A549 treated with AZD2906 at 1 μM for 4 hours (cell line): ENCODE data around the gene OXLD1. TPM values are rescaled to one million over a fixed set of nuclear protein-coding genes. Genes with fewer than 3 reads are reported as not detected.

ENCODE experiments used
- total RNA-seq: library from RNA; stranded (reverse); fragments of 200-300 nt; extraction: Qiagen RNA extraction; gene quantifications from 5 replicates; pipeline ENCODE4 v1.2.3, GENCODE V29; 2022

OXLD1 gene
- total RNA-seq: 31.9 to 66.1 TPM (median 60.6 TPM) in 5 replicates

DNA sequence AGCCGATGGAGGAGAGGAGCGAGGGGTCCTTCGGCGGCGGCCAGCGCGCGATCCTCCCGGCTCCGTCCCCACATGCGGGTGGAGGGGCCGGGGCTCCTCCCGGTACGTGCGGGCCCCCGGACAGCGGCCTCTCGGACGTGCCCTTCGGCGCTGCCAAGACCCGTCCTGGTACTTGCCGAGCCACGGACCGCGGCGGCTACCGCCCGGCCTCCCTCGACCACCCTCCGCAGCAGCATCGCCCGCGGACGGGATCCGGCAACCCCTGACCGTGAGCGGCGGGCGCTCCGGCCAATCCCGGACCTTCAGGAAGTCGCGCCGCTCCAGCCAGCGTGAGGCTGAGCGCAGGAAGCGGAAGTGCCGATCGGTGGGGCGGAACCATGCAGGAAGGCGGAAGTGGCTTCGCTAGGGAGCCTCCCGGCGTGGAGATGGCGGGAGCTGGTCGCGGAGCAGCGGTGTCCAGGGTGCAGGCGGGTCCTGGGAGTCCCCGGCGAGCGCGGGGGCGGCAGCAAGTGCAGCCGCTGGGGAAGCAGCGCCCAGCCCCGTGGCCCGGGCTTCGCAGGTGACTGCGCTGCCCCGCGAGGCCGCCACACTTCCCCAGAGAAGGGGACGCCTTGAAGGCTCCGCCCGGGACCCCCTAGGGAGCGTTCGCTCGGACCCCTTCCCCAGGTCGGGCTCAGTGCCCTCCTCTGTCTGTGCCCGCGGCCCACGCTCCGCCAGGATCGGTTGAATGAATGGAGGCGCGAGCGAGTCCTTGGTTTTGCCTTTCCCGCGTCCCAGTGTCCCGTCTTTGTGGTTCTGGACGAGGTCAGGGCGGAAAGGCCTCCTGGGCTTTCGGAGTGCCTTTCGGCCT, at the start of gene OXLD1, which contains the start of gene CCDC137:
OXLD1 (minus strand) TSS at position 264 of the 850 bp plus-strand sequence; CDS start at position 236, 28 bp downstream.
CCDC137 (plus strand) TSS at position 396 of the 850 bp plus-strand sequence; CDS start at position 426, 30 bp downstream.

GRCh38 chr17:81711814-81712467, 45.5 kb upstream of the OXLD1 start, which contains the start of gene SLC25A10:
TSS of gene SLC25A10 (plus strand) at chr17:81712284. CDS start at chr17:81712427, 143 bp downstream.

GRCh38 chr17:81702934-81703746, 36.7 kb upstream of the OXLD1 start, which contains the start of gene MRPL12:
TSS of gene MRPL12 (plus strand) at chr17:81703367. CDS start at chr17:81703502, 135 bp downstream.

GRCh38 chr17:81683584-81684441, 17.4 kb upstream of the OXLD1 start, which contains the start of the genes ARL16 and HGS:
TSS of gene ARL16 (minus strand) at chr17:81683797. CDS start at chr17:81683753, 44 bp downstream.
TSS of gene HGS (plus strand) at chr17:81684011. CDS start at chr17:81684067, 56 bp downstream.

DNA sequence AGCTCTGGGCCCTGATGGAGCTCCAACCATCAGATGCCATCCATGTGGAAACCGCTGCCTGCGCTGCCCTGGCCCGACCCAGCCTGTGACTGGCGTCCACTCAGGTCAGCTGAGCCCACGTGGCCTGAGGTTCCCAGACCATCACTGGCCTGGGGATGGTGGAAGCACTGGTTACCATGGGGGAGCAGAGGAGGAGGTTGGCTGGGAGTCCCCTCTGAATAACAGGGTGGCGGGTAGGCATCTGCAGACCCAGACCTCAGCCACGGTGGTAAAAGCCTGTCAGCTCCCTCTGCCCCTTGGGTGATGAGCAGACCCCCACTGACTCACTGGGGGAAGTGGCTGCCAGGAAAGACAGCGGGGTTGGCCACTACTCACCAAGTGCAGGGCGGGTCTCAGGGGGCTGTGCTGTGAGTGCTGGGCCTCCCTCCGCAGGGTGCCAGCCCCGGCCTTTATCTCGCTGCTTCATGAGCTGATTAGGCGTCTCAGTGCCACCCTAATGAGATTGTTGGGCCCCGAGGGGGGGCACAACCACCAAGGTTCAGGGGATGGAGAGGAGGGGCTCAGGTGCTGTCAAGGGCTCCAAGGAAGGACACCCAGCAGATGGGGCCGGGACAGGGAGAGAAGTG, 10.2 kb downstream of the OXLD1 start, which contains the start of gene PDE6G:
PDE6G (minus strand) TSS at position 425 of the 626 bp plus-strand sequence. CDS start 3,237 bp downstream, outside the sequence.

DNA sequence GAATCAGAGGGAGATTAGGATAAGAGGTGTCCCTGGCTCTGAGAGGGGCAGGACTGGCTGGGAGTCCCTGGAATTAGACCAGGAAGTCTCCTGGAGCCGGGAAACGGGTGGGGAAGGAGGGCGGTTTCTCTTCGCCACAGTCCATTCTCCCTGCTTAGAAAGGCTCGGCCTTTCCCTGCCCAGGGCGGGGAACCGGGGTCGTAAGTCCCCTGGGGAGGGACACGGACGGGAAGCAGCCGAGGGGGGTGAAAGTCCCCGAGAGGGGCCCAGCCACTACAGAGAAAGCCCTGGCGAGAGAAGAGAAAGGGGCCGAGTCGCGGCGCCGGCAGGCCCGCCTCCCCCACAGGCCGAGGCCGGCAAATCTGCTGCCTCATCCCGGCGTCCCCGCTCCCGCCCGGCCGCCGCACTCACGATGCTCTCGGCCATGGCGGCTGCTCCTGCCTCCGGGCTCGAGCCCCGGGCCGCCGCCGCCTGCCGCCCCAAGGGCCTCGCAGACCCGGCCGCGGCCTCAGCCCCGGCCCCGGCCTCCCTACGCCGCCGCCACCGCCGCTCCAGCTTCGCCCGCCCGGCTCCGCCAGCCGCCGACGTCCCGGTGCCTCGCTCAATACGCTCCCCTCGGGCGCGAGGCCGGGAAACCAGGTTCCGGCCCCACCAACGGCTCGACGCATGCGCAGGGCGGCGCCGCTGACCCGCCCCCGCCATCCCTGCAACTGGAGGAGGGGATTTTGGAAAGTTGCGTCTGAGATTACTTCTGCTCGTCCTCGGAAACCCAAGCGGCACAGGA, 29.7 kb downstream of the OXLD1 start, which contains the start of the genes NPLOC4 and TSPAN10:
NPLOC4 (minus strand) TSS at position 608 of the 784 bp plus-strand sequence; CDS start at position 426, 182 bp downstream.
TSPAN10 (plus strand) TSS at position 692 of the 784 bp plus-strand sequence. CDS start 5,217 bp downstream, outside the sequence.

Other genes starting within 250 kb of the OXLD1 start
- 4,866 to 7,505 TPM (median 5,499 TPM) in 5 replicates for gene ACTG1, start 153.8 kb downstream of the OXLD1 start, total RNA-seq
- 0.86 to 1.6 TPM (median 1.3 TPM) in 5 replicates for gene FSCN2, start 138.2 kb downstream of the OXLD1 start, total RNA-seq
- 18.3 to 26.8 TPM (median 23.8 TPM) in 5 replicates for gene FAAP100, start 114.3 kb downstream of the OXLD1 start, total RNA-seq
- gene NPLOC4, start 29.5 kb downstream of the OXLD1 start, total RNA-seq: 89.6 to 96.7 TPM (median 94.0 TPM) in 5 replicates
- 3.5 to 5.8 TPM (median 5.0 TPM) in 5 replicates for gene TSPAN10, start 29.4 kb downstream of the OXLD1 start, total RNA-seq
- 1.5 to 2.8 TPM (median 2.4 TPM) in 5 replicates for gene PDE6G, start 10.1 kb downstream of the OXLD1 start, total RNA-seq
- 58.3 to 69.6 TPM (median 60.1 TPM) in 5 replicates for gene CCDC137, start 132 bp upstream of the OXLD1 start, total RNA-seq
- 44.8 to 49.2 TPM (median 48.3 TPM) in 5 replicates for gene ARL16, start 17.2 kb upstream of the OXLD1 start, total RNA-seq
- 127 to 207 TPM (median 193 TPM) in 5 replicates for gene HGS, start 17.4 kb upstream of the OXLD1 start, total RNA-seq
- 223 to 334 TPM (median 303 TPM) in 5 replicates for gene MRPL12, start 36.8 kb upstream of the OXLD1 start, total RNA-seq
- gene SLC25A10, start 45.7 kb upstream of the OXLD1 start, total RNA-seq: 26.6 to 46.9 TPM (median 43.3 TPM) in 5 replicates
- gene GCGR, start 137.5 kb upstream of the OXLD1 start, total RNA-seq: 0.14 to 0.55 TPM (median 0.34 TPM) in 5 replicates
- 79.5 to 107 TPM (median 101 TPM) in 5 replicates for gene MCRIP1, start 166.7 kb upstream of the OXLD1 start, total RNA-seq
- gene PPP1R27, start 168.4 kb upstream of the OXLD1 start, total RNA-seq: 0.08 to 0.35 TPM (median 0.18 TPM) in 5 replicates
- gene P4HB, start 193.9 kb upstream of the OXLD1 start, total RNA-seq: 673 to 727 TPM (median 692 TPM) in 5 replicates
- gene ARHGDIA, start 204.7 kb upstream of the OXLD1 start, total RNA-seq: 592 to 701 TPM (median 654 TPM) in 5 replicates
- gene ALYREF, start 225.0 kb upstream of the OXLD1 start, total RNA-seq: 167 to 248 TPM (median 232 TPM) in 5 replicates
- 185 to 310 TPM (median 289 TPM) in 5 replicates for gene ANAPC11, start 225.1 kb upstream of the OXLD1 start, total RNA-seq
- gene NPB, start 235.6 kb upstream of the OXLD1 start, total RNA-seq: 0.33 to 0.67 TPM (median 0.49 TPM) in 5 replicates
- 14.1 to 18.1 TPM (median 16.6 TPM) in 5 replicates for gene PCYT2, start 244.8 kb upstream of the OXLD1 start, total RNA-seq